ENCODE measurements around the gene PSMC3. TPM values are rescaled to one million over a fixed set of nuclear protein-coding genes. Genes with fewer than 3 reads are reported as not detected.
"Not testable (repeated sequence)": the region's sequence is repeated elsewhere in the genome, so short reads cannot be mapped to it uniquely, and the experiment has no call there.

PSMC3 gene
- total and polyA plus RNA-seq, 2 donors: 104 to 136 TPM

GRCh38 chr11:47464483-47464882, 38.2 kb upstream of the PSMC3 start:
- DNase-seq (ENCODE audit: low read depth in 6 of 9, low spot score in 9 of 9): no peak
- no peaks in the 10 kb centered on the region for H3K9me3 ChIP-seq (ENCODE audit: control insufficient read depth in 2 of 2, insufficient read depth in 1 of 2, low read length in 1 of 2)

GRCh38 chr11:47461876-47462275, 35.6 kb upstream of the PSMC3 start:
- Histone ChIP-seq H3K27me3 (ENCODE audit: control insufficient read depth in 2 of 2, insufficient read depth in 1 of 2, low read length in 1 of 2) (no peaks in the 10 kb centered on the region), H3K27ac (ENCODE audit: low read depth in 1 of 2, low read length in 1 of 2) (no peak overlapping the region), H3K4me3 (ENCODE audit: low read length in 2 of 2) (no peak overlapping the region), H3K4me1 (ENCODE audit: control insufficient read depth in 2 of 2, insufficient read depth in 2 of 2, low read length in 2 of 2) (no peaks in the 10 kb centered on the region), H3K9me3 (ENCODE audit: control insufficient read depth in 2 of 2, insufficient read depth in 1 of 2, low read length in 1 of 2) (no peaks in the 10 kb centered on the region), H3K36me3 (ENCODE audit: control insufficient read depth in 2 of 2, insufficient read depth in 2 of 2, low read length in 1 of 2) (peaks cover 35% of the 10 kb centered on the region in 2 donors)
- DNase-seq (ENCODE audit: low read depth in 6 of 9, low spot score in 9 of 9): no peak
- 98% methylated on average over 7 of the region's 7 CpGs for WGBS

More at GRCh38 chr11:47464483-47464882, 38.2 kb upstream of the PSMC3 start:
- no peak overlapping the region for H3K27ac ChIP-seq (ENCODE audit: low read depth in 1 of 2, low read length in 1 of 2)
- peaks cover 56% of the 10 kb centered on the region in 2 donors for H3K36me3 ChIP-seq (ENCODE audit: control insufficient read depth in 2 of 2, insufficient read depth in 2 of 2, low read length in 1 of 2)
- no peak overlapping the region for H3K4me3 ChIP-seq (ENCODE audit: low read length in 2 of 2)
- 97% methylated on average over 5 of the region's 5 CpGs for WGBS
- H3K27me3 ChIP-seq (ENCODE audit: control insufficient read depth in 2 of 2, insufficient read depth in 1 of 2, low read length in 1 of 2): no peaks in the 10 kb centered on the region
- H3K4me1 ChIP-seq (ENCODE audit: control insufficient read depth in 2 of 2, insufficient read depth in 2 of 2, low read length in 2 of 2): peaks cover 0 to 5% of the 10 kb centered on the region in 2 donors

- H3K27ac ChIP-seq (ENCODE audit: low read depth in 1 of 2, low read length in 1 of 2): no peak overlapping the region
- H3K36me3 ChIP-seq (ENCODE audit: control insufficient read depth in 2 of 2, insufficient read depth in 2 of 2, low read length in 1 of 2): peaks cover 25 to 32% of the 10 kb centered on the region in 2 donors
- 99% methylated on average over 2 of the region's 2 CpGs for WGBS
- no peak for DNase-seq (ENCODE audit: low read depth in 6 of 9, low spot score in 9 of 9)
- no peak overlapping the region for H3K4me3 ChIP-seq (ENCODE audit: low read length in 2 of 2)
- H3K4me1 ChIP-seq (ENCODE audit: control insufficient read depth in 2 of 2, insufficient read depth in 2 of 2, low read length in 2 of 2): no peaks in the 10 kb centered on the region
- H3K27me3 ChIP-seq (ENCODE audit: control insufficient read depth in 2 of 2, insufficient read depth in 1 of 2, low read length in 1 of 2): no peaks in the 10 kb centered on the region
- H3K9me3 ChIP-seq (ENCODE audit: control insufficient read depth in 2 of 2, insufficient read depth in 1 of 2, low read length in 1 of 2): no peaks in the 10 kb centered on the region
Measured at GRCh38 chr11:47460571-47461235, 34.5 kb upstream of the PSMC3 start.

- WGBS: 32% methylated on average over 8 of the region's 8 CpGs
- peak; percentile 64 to 92 (median 79) for DNase-seq (ENCODE audit: low read depth in 6 of 9, low spot score in 9 of 9)
Measured at GRCh38 chr11:47454258-47454671, 28.0 kb upstream of the PSMC3 start.

GRCh38 chr11:47453365-47453764, 27.1 kb upstream of the PSMC3 start:
- no peak overlapping the region for H3K27ac ChIP-seq (ENCODE audit: low read depth in 1 of 2, low read length in 1 of 2)
- no peak for DNase-seq (ENCODE audit: low read depth in 6 of 9, low spot score in 9 of 9)
- peaks cover 0 to 5% of the 10 kb centered on the region in 2 donors for H3K4me1 ChIP-seq (ENCODE audit: control insufficient read depth in 2 of 2, insufficient read depth in 2 of 2, low read length in 2 of 2)
- no peak overlapping the region for H3K4me3 ChIP-seq (ENCODE audit: low read length in 2 of 2)
- 96% methylated on average over 8 of the region's 8 CpGs for WGBS
- H3K27me3 ChIP-seq (ENCODE audit: control insufficient read depth in 2 of 2, insufficient read depth in 1 of 2, low read length in 1 of 2): no peaks in the 10 kb centered on the region
- H3K36me3 ChIP-seq (ENCODE audit: control insufficient read depth in 2 of 2, insufficient read depth in 2 of 2, low read length in 1 of 2): peaks cover 0 to 1% of the 10 kb centered on the region in 2 donors
- no peaks in the 10 kb centered on the region for H3K9me3 ChIP-seq (ENCODE audit: control insufficient read depth in 2 of 2, insufficient read depth in 1 of 2, low read length in 1 of 2)

More at GRCh38 chr11:47454258-47454671, 28.0 kb upstream of the PSMC3 start:
- not testable (repeated sequence) for H3K4me1 ChIP-seq (ENCODE audit: control insufficient read depth in 2 of 2, insufficient read depth in 2 of 2, low read length in 2 of 2); H3K9me3 ChIP-seq (ENCODE audit: control insufficient read depth in 2 of 2, insufficient read depth in 1 of 2, low read length in 1 of 2); H3K4me3 ChIP-seq (ENCODE audit: low read length in 2 of 2); H3K27me3 ChIP-seq (ENCODE audit: control insufficient read depth in 2 of 2, insufficient read depth in 1 of 2, low read length in 1 of 2); H3K36me3 ChIP-seq (ENCODE audit: control insufficient read depth in 2 of 2, insufficient read depth in 2 of 2, low read length in 1 of 2)
- peak overlapping the region in 1 of 2 donors; percentile 26 for H3K27ac ChIP-seq (ENCODE audit: low read depth in 1 of 2, low read length in 1 of 2)

- H3K36me3 ChIP-seq (ENCODE audit: control insufficient read depth in 2 of 2, insufficient read depth in 2 of 2, low read length in 1 of 2): no peaks in the 10 kb centered on the region
- DNase-seq (ENCODE audit: low read depth in 6 of 9, low spot score in 9 of 9): no peak
- no peak overlapping the region for H3K27ac ChIP-seq (ENCODE audit: low read depth in 1 of 2, low read length in 1 of 2)
- H3K9me3 ChIP-seq (ENCODE audit: control insufficient read depth in 2 of 2, insufficient read depth in 1 of 2, low read length in 1 of 2): no peaks in the 10 kb centered on the region
- WGBS: 97% methylated on average over 4 of the region's 4 CpGs
- no peak overlapping the region for H3K4me3 ChIP-seq (ENCODE audit: low read length in 2 of 2)
- H3K4me1 ChIP-seq (ENCODE audit: control insufficient read depth in 2 of 2, insufficient read depth in 2 of 2, low read length in 2 of 2): peaks cover 0 to 5% of the 10 kb centered on the region in 2 donors
- H3K27me3 ChIP-seq (ENCODE audit: control insufficient read depth in 2 of 2, insufficient read depth in 1 of 2, low read length in 1 of 2): no peaks in the 10 kb centered on the region
Measured at GRCh38 chr11:47451990-47452389, 25.8 kb upstream of the PSMC3 start.

- no peak overlapping the region for H3K27ac ChIP-seq (ENCODE audit: low read depth in 1 of 2, low read length in 1 of 2)
- DNase-seq (ENCODE audit: low read depth in 6 of 9, low spot score in 9 of 9): no peak
- no peaks in the 10 kb centered on the region for H3K9me3 ChIP-seq (ENCODE audit: control insufficient read depth in 2 of 2, insufficient read depth in 1 of 2, low read length in 1 of 2)
- no peaks in the 10 kb centered on the region for H3K36me3 ChIP-seq (ENCODE audit: control insufficient read depth in 2 of 2, insufficient read depth in 2 of 2, low read length in 1 of 2)
- no peak overlapping the region for H3K4me3 ChIP-seq (ENCODE audit: low read length in 2 of 2)
- no peaks in the 10 kb centered on the region for H3K27me3 ChIP-seq (ENCODE audit: control insufficient read depth in 2 of 2, insufficient read depth in 1 of 2, low read length in 1 of 2)
- H3K4me1 ChIP-seq (ENCODE audit: control insufficient read depth in 2 of 2, insufficient read depth in 2 of 2, low read length in 2 of 2): peaks cover 0 to 5% of the 10 kb centered on the region in 2 donors
- 94% methylated on average over 4 of the region's 4 CpGs for WGBS
Measured at GRCh38 chr11:47451436-47451835, 25.2 kb upstream of the PSMC3 start.

- no peak for DNase-seq (ENCODE audit: low read depth in 6 of 9, low spot score in 9 of 9)
- Histone ChIP-seq H3K9me3 (ENCODE audit: control insufficient read depth in 2 of 2, insufficient read depth in 1 of 2, low read length in 1 of 2) (no peaks in the 10 kb centered on the region), H3K4me1 (ENCODE audit: control insufficient read depth in 2 of 2, insufficient read depth in 2 of 2, low read length in 2 of 2) (peaks cover 0 to 5% of the 10 kb centered on the region in 2 donors), H3K27me3 (ENCODE audit: control insufficient read depth in 2 of 2, insufficient read depth in 1 of 2, low read length in 1 of 2) (no peaks in the 10 kb centered on the region), H3K4me3 (ENCODE audit: low read length in 2 of 2) (no peak overlapping the region), H3K27ac (ENCODE audit: low read depth in 1 of 2, low read length in 1 of 2) (no peak overlapping the region), H3K36me3 (ENCODE audit: control insufficient read depth in 2 of 2, insufficient read depth in 2 of 2, low read length in 1 of 2) (no peaks in the 10 kb centered on the region)
- WGBS: 92% methylated on average over 8 of the region's 8 CpGs
Measured at GRCh38 chr11:47449541-47449940, 23.3 kb upstream of the PSMC3 start.

- 97% methylated on average over 32 of the region's 32 CpGs for WGBS
- no peaks in the 10 kb centered on the region for H3K36me3 ChIP-seq (ENCODE audit: control insufficient read depth in 2 of 2, insufficient read depth in 2 of 2, low read length in 1 of 2)
- no peak for DNase-seq (ENCODE audit: low read depth in 6 of 9, low spot score in 9 of 9)
- no peak within 1 kb of the TSS for H3K4me3 ChIP-seq (ENCODE audit: low read length in 2 of 2)
- no peak within 1 kb of the TSS for H3K27ac ChIP-seq (ENCODE audit: low read depth in 1 of 2, low read length in 1 of 2)
- H3K27me3 ChIP-seq (ENCODE audit: control insufficient read depth in 2 of 2, insufficient read depth in 1 of 2, low read length in 1 of 2): no peaks in the 10 kb centered on the region
- H3K4me1 ChIP-seq (ENCODE audit: control insufficient read depth in 2 of 2, insufficient read depth in 2 of 2, low read length in 2 of 2): no peaks in the 10 kb centered on the region
- no peaks in the 10 kb centered on the region for H3K9me3 ChIP-seq (ENCODE audit: control insufficient read depth in 2 of 2, insufficient read depth in 1 of 2, low read length in 1 of 2)
Measured at GRCh38 chr11:47448566-47449427, 22.6 kb upstream of the PSMC3 start, which contains the start of gene RAPSN. RAPSN (minus strand) TSS chr11:47449136; CDS start chr11:47448964, 172 bp downstream.

All from thymus (tissue), 11 donors.